Ishikawa (cell line): ENCODE results near the gene AGAP1.

Experiments
- CEBPB ChIP-seq: IDR thresholded peaks from 2 replicates; pipeline ENCODE4 v1.6.1; 2012
- FOXM1 ChIP-seq: IDR thresholded peaks from 2 replicates; pipeline ENCODE4 v1.6.1; 2012; ENCODE audit warnings: low read depth, borderline replicate concordance
- NFIC ChIP-seq: IDR thresholded peaks from 2 replicates; pipeline ENCODE4 v1.6.1; 2012
- TAF1 ChIP-seq: IDR thresholded peaks from 2 replicates; pipeline ENCODE4 v1.6.1; 2012; ENCODE audit warnings: low read depth, mild to moderate bottlenecking
- TEAD4 ChIP-seq: IDR thresholded peaks from 2 replicates; pipeline ENCODE4 v1.6.1; 2012
- ZBTB7A ChIP-seq: IDR thresholded peaks from 2 replicates; pipeline ENCODE4 v1.6.1; 2012; ENCODE audit warnings: low read depth
- TF ChIP-seq, protein P1 (sequence below): IDR thresholded peaks from 2 replicates; pipeline ENCODE4 v1.6.1; 2012; ENCODE audit warnings: low read depth, mild to moderate bottlenecking
- TF ChIP-seq, protein P2 (sequence below): IDR thresholded peaks from 2 replicates; pipeline ENCODE4 v1.6.1; 2012
- TF ChIP-seq, protein P3 (sequence below): IDR thresholded peaks from 2 replicates; pipeline ENCODE4 v1.6.1; 2012

DNA sequence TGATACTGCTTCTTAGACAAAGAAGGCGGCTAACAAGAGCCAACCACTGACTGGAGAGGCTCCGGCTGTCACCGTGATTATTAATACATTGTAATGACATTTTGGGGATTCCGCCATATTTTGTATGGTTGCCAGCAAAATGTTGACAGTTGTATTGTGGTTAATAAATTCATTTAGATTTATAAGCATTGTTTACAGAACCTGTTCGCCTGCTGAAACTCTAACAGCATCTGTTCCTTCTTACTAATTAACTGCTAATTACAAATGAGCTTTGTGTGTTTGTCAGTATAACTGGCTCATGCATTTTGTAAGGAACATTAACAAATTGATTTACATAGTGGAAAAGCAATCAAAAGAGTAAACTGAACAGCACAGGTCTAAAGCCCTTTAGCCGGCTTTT is 342.0 kb downstream of the AGAP1 start:
- TF ChIP-seq, protein P1, sequence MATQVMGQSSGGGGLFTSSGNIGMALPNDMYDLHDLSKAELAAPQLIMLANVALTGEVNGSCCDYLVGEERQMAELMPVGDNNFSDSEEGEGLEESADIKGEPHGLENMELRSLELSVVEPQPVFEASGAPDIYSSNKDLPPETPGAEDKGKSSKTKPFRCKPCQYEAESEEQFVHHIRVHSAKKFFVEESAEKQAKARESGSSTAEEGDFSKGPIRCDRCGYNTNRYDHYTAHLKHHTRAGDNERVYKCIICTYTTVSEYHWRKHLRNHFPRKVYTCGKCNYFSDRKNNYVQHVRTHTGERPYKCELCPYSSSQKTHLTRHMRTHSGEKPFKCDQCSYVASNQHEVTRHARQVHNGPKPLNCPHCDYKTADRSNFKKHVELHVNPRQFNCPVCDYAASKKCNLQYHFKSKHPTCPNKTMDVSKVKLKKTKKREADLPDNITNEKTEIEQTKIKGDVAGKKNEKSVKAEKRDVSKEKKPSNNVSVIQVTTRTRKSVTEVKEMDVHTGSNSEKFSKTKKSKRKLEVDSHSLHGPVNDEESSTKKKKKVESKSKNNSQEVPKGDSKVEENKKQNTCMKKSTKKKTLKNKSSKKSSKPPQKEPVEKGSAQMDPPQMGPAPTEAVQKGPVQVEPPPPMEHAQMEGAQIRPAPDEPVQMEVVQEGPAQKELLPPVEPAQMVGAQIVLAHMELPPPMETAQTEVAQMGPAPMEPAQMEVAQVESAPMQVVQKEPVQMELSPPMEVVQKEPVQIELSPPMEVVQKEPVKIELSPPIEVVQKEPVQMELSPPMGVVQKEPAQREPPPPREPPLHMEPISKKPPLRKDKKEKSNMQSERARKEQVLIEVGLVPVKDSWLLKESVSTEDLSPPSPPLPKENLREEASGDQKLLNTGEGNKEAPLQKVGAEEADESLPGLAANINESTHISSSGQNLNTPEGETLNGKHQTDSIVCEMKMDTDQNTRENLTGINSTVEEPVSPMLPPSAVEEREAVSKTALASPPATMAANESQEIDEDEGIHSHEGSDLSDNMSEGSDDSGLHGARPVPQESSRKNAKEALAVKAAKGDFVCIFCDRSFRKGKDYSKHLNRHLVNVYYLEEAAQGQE = no peak
- no peak for TF ChIP-seq FOXM1
- TF ChIP-seq TEAD4 = no peak
- TF ChIP-seq, protein P2, sequence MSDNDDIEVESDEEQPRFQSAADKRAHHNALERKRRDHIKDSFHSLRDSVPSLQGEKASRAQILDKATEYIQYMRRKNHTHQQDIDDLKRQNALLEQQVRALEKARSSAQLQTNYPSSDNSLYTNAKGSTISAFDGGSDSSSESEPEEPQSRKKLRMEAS = no peak
- TF ChIP-seq TAF1 = no peak
- TF ChIP-seq, protein P3, sequence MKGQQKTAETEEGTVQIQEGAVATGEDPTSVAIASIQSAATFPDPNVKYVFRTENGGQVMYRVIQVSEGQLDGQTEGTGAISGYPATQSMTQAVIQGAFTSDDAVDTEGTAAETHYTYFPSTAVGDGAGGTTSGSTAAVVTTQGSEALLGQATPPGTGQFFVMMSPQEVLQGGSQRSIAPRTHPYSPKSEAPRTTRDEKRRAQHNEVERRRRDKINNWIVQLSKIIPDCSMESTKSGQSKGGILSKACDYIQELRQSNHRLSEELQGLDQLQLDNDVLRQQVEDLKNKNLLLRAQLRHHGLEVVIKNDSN = no peak
- TF ChIP-seq CEBPB = no peak
- no peak for TF ChIP-seq ZBTB7A
- no peak for TF ChIP-seq NFIC
